ENCODE data around the gene ENAH. TPM values are rescaled to one million over a fixed set of nuclear protein-coding genes. Genes with fewer than 3 reads are reported as not detected.

The ENAH gene
- polyA plus RNA-seq, 1 of the 3 experiments (the other 2 are of a cell fraction), result 48.9 TPM

DNA sequence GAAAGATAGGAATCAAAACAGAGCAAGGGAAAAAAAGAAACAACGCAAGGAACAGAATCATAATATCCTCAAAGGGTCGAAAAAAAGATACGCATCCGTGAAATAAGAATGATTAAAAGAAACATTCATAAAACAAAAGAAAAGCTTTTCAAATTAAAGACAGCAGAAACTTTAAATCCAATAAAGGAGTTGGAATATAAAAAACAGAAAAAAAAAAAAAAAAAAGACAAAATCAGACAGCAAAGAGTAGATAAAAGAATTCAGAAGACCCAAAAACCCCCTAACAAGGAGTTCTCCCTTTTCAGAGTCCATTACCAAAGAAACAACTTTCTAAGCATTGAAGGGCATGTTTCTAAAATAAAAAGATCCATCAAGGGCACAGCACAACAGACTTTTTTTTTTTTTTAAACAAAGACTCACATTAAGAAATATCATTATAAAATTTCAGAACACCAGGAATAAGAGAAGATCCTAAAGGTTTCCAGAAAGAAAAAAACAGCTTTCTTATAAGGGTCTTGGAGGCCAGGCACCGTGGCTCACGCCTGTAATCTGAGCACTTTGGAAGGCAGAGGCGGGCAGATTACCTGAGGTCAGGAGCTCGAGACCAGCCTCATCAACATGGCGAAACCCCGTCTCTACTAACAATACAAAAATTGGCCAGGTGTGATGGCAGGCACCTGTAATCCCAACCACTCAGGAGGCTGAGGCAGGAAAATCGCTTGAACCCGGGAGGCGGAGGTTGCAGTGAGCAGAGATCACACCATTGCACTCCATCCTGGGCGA, 44.7 kb downstream of the ENAH start:
- POLR2A ChIA-PET, result no interaction called here
- no peak overlapping the region for H3K4me3 ChIP-seq (ENCODE audit: low read depth in 2 of 2, low read length in 1 of 2)
- H2AFZ ChIP-seq (ENCODE audit: low read depth), result no peak overlapping the region
- no peak overlapping the region for H3K9ac ChIP-seq
- peaks cover 55% of the 10 kb centered on the region for H3F3A ChIP-seq (replicated peaks; ENCODE audit: insufficient read depth)
- no peak for DNase-seq
- CTCF ChIA-PET, result interaction anchor here (1.2 to 1.5 kb wide), 3 partner anchors 26 to 133 kb away, joined by 3 to 4 read pairs (median 3); no protein-coding TSS in a partner anchor
- peaks cover 98% of the 10 kb centered on the region for H4K20me1 ChIP-seq (ENCODE audit: insufficient read depth)
- no peaks in the 10 kb centered on the region for H3K9me2 ChIP-seq
- peak overlapping the region in 1 of 2 experiments; percentile 55; a peak in 2 of 4 replicates for H3K27ac ChIP-seq (ENCODE audit: low read depth in 2 of 2, low read length in 1 of 2)
- peaks cover 10 to 27% of the 10 kb centered on the region in 2 experiments for H3K4me1 ChIP-seq (ENCODE audit: control insufficient read depth in 1 of 2, insufficient read depth in 2 of 2, low read depth in 1 of 2, low read length in 1 of 2)
- WGBS (ENCODE audit: low lambda C conversion rate), result 96% methylated on average over 14 of the region's 14 CpGs
- H3K27me3 ChIP-seq (ENCODE audit: insufficient read depth), result no peaks in the 10 kb centered on the region
- H3K9me3 ChIP-seq, result no peaks in the 10 kb centered on the region
- no peak for TF ChIP-seq ELF1 (IDR thresholded peaks at IDR 0.05)
- TF ChIP-seq, protein P1, sequence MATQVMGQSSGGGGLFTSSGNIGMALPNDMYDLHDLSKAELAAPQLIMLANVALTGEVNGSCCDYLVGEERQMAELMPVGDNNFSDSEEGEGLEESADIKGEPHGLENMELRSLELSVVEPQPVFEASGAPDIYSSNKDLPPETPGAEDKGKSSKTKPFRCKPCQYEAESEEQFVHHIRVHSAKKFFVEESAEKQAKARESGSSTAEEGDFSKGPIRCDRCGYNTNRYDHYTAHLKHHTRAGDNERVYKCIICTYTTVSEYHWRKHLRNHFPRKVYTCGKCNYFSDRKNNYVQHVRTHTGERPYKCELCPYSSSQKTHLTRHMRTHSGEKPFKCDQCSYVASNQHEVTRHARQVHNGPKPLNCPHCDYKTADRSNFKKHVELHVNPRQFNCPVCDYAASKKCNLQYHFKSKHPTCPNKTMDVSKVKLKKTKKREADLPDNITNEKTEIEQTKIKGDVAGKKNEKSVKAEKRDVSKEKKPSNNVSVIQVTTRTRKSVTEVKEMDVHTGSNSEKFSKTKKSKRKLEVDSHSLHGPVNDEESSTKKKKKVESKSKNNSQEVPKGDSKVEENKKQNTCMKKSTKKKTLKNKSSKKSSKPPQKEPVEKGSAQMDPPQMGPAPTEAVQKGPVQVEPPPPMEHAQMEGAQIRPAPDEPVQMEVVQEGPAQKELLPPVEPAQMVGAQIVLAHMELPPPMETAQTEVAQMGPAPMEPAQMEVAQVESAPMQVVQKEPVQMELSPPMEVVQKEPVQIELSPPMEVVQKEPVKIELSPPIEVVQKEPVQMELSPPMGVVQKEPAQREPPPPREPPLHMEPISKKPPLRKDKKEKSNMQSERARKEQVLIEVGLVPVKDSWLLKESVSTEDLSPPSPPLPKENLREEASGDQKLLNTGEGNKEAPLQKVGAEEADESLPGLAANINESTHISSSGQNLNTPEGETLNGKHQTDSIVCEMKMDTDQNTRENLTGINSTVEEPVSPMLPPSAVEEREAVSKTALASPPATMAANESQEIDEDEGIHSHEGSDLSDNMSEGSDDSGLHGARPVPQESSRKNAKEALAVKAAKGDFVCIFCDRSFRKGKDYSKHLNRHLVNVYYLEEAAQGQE (IDR thresholded peaks at IDR 0.05; ENCODE audit: low read depth, low read length), result no peak
- TF ChIP-seq FOXJ3 (CRISPR knock-in tag; IDR thresholded peaks at IDR 0.05), result no peak
- TF ChIP-seq, protein P2, sequence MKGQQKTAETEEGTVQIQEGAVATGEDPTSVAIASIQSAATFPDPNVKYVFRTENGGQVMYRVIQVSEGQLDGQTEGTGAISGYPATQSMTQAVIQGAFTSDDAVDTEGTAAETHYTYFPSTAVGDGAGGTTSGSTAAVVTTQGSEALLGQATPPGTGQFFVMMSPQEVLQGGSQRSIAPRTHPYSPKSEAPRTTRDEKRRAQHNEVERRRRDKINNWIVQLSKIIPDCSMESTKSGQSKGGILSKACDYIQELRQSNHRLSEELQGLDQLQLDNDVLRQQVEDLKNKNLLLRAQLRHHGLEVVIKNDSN (IDR thresholded peaks at IDR 0.05; ENCODE audit: borderline replicate concordance, low read depth), result no peak
- no peak for TF ChIP-seq RFX5 (IDR thresholded peaks at IDR 0.05; ENCODE audit: low read length)
- no peak for TF ChIP-seq SIN3A (IDR thresholded peaks at IDR 0.05; ENCODE audit: borderline replicate concordance, low read depth, low read length)
- H3K4me2 ChIP-seq, result no peak overlapping the region
- H3K79me2 ChIP-seq (ENCODE audit: insufficient read depth), result peaks cover 100% of the 10 kb centered on the region
- peaks cover 0 to 8% of the 10 kb centered on the region in 2 experiments for H3K36me3 ChIP-seq (replicated peaks in 1 of 2; ENCODE audit: control insufficient read depth in 1 of 2, insufficient read depth in 2 of 2, low read length in 1 of 2)

DNA sequence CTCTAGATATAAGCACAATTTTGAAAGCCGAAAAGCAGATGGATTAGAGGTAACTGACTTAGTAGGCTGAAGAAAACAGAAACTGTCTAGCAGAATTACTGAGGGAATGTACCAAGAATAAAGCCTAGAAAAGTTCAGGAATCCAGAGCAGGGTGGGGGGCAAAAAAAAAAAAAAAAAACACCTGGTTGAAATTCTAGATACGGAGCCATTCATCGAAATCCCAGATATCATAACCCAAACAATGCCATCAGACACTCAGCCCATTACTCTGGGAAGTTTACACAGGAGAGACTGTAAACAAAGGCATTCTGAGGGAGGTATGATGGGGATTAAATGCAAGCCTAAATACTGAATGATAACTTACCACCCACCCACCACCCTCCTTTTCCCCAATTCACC, 45.6 kb downstream of the ENAH start:
- Histone ChIP-seq H2AFZ (ENCODE audit: low read depth) (no peak overlapping the region), H3K36me3 (replicated peaks in 1 of 2; ENCODE audit: control insufficient read depth in 1 of 2, insufficient read depth in 2 of 2, low read length in 1 of 2) (peaks cover 0 to 8% of the 10 kb centered on the region in 2 experiments), H3K9ac (no peak overlapping the region), H3K9me2 (no peaks in the 10 kb centered on the region), H4K20me1 (ENCODE audit: insufficient read depth) (peaks cover 98% of the 10 kb centered on the region), H3K27me3 (ENCODE audit: insufficient read depth) (no peaks in the 10 kb centered on the region), H3K79me2 (ENCODE audit: insufficient read depth) (peaks cover 100% of the 10 kb centered on the region), H3K4me1 (ENCODE audit: control insufficient read depth in 1 of 2, insufficient read depth in 2 of 2, low read depth in 1 of 2, low read length in 1 of 2) (peaks cover 11 to 34% of the 10 kb centered on the region in 2 experiments), H3K27ac (ENCODE audit: low read depth in 2 of 2, low read length in 1 of 2) (peak overlapping the region in 1 of 2 experiments; percentile 55; a peak in 1 of 4 replicates), H3K4me3 (ENCODE audit: low read depth in 2 of 2, low read length in 1 of 2) (no peak overlapping the region), H3K9me3 (no peaks in the 10 kb centered on the region), H3F3A (replicated peaks; ENCODE audit: insufficient read depth) (peaks cover 54% of the 10 kb centered on the region), H3K4me2 (no peak overlapping the region)
- ChIA-PET POLR2A (no interaction called here), CTCF (interaction anchor here (1.5 kb wide), 1 partner anchor 133 kb away, joined by 4 read pairs; no protein-coding TSS in a partner anchor)
- DNase-seq, result no peak
- TF ChIP-seq SMC3 (IDR thresholded peaks at IDR 0.05; ENCODE audit: low read depth, low read length) (no peak), TEAD4 (IDR thresholded peaks at IDR 0.05; ENCODE audit: borderline replicate concordance, insufficient read depth) (no peak), SIN3A (IDR thresholded peaks at IDR 0.05; ENCODE audit: borderline replicate concordance, low read depth, low read length) (no peak)
- 90% methylated on average over 3 of the region's 3 CpGs for WGBS (ENCODE audit: low lambda C conversion rate)
